ENCODE measurements around the gene VMP1. TPM values are rescaled to one million over a fixed set of nuclear protein-coding genes. Genes with fewer than 3 reads are reported as not detected.

VMP1 gene
- total RNA-seq, 1 donor from 2014 or later: 169 TPM

GRCh38 chr17:59807892-59808509 lies 100.5 kb downstream of the VMP1 start:
- H3K4me1 ChIP-seq: no peaks in the 10 kb centered on the region
- intact Hi-C loops (cut with DNase I): no loop called here
- H3K27me3 ChIP-seq: no peaks in the 10 kb centered on the region
- ATAC-seq: no peak
- no peak for DNase-seq
- no peak overlapping the region for H3K4me3 ChIP-seq
- peak overlapping the region; percentile 31 for H3K27ac ChIP-seq
- H3K36me3 ChIP-seq: peaks cover 24% of the 10 kb centered on the region
- H3K9me3 ChIP-seq: no peaks in the 10 kb centered on the region
- TF ChIP-seq CTCF (IDR thresholded peaks at IDR 0.05): no peak

GRCh38 chr17:59810894-59811153 lies 103.4 kb downstream of the VMP1 start:
- no peak for TF ChIP-seq CTCF (IDR thresholded peaks at IDR 0.05)
- no peak overlapping the region for H3K27ac ChIP-seq
- intact Hi-C loops (cut with DNase I): no loop called here
- peaks cover 24% of the 10 kb centered on the region for H3K36me3 ChIP-seq
- H3K27me3 ChIP-seq: no peaks in the 10 kb centered on the region
- ATAC-seq: no peak
- H3K9me3 ChIP-seq: no peaks in the 10 kb centered on the region
- H3K4me1 ChIP-seq: no peaks in the 10 kb centered on the region
- no peak overlapping the region for H3K4me3 ChIP-seq
- DNase-seq: no peak

- no peak for DNase-seq
Observed at GRCh38 chr17:59811209-59811608, 103.8 kb downstream of the VMP1 start.

GRCh38 chr17:59812139-59812538 lies 104.7 kb downstream of the VMP1 start:
- H3K36me3 ChIP-seq: peaks cover 24% of the 10 kb centered on the region
- intact Hi-C loops (cut with DNase I): no loop called here
- no peak for TF ChIP-seq CTCF (IDR thresholded peaks at IDR 0.05)
- H3K27me3 ChIP-seq: no peaks in the 10 kb centered on the region
- peak; percentile 61 for ATAC-seq
- H3K4me1 ChIP-seq: peaks cover 4% of the 10 kb centered on the region
- no peak overlapping the region for H3K27ac ChIP-seq
- no peak for DNase-seq
- no peaks in the 10 kb centered on the region for H3K9me3 ChIP-seq
- no peak overlapping the region for H3K4me3 ChIP-seq

More at GRCh38 chr17:59811209-59811608, 103.8 kb downstream of the VMP1 start:
- no peaks in the 10 kb centered on the region for H3K27me3 ChIP-seq
- peaks cover 1% of the 10 kb centered on the region for H3K4me1 ChIP-seq
- no peak for ATAC-seq
- no peaks in the 10 kb centered on the region for H3K9me3 ChIP-seq
- intact Hi-C loops (cut with DNase I): no loop called here
- H3K27ac ChIP-seq: no peak overlapping the region
- no peak for TF ChIP-seq CTCF (IDR thresholded peaks at IDR 0.05)
- no peak overlapping the region for H3K4me3 ChIP-seq
- peaks cover 24% of the 10 kb centered on the region for H3K36me3 ChIP-seq

- no peak for TF ChIP-seq CTCF (IDR thresholded peaks at IDR 0.05)
- peaks cover 4% of the 10 kb centered on the region for H3K4me1 ChIP-seq
- no peak for ATAC-seq
- no peak overlapping the region for H3K27ac ChIP-seq
- intact Hi-C loops (cut with DNase I): no loop called here
- peaks cover 24% of the 10 kb centered on the region for H3K36me3 ChIP-seq
- H3K27me3 ChIP-seq: no peaks in the 10 kb centered on the region
- no peaks in the 10 kb centered on the region for H3K9me3 ChIP-seq
- no peak overlapping the region for H3K4me3 ChIP-seq
- DNase-seq: no peak
Observed at GRCh38 chr17:59814276-59814675, 106.8 kb downstream of the VMP1 start.

- DNase-seq: no peak
- no peak overlapping the region for H3K27ac ChIP-seq
- H3K36me3 ChIP-seq: peaks cover 23% of the 10 kb centered on the region
- H3K9me3 ChIP-seq: no peaks in the 10 kb centered on the region
- intact Hi-C loops (cut with DNase I): no loop called here
- TF ChIP-seq CTCF (IDR thresholded peaks at IDR 0.05): no peak
- H3K4me3 ChIP-seq: no peak overlapping the region
- ATAC-seq: no peak
- H3K27me3 ChIP-seq: no peaks in the 10 kb centered on the region
- H3K4me1 ChIP-seq: peaks cover 4% of the 10 kb centered on the region
Observed at GRCh38 chr17:59814685-59815084, 107.2 kb downstream of the VMP1 start.
